T-helper 2 cell treated with Interferon-gamma antibody and Interleukin-4, amounts not matched to agents 5 μg/mL and 100 μg/mL, for 36 hours (primary cell): Measurements from ENCODE around the gene ATP12A.

Source experiments
- DNase-seq: peaks from one replicate; pipeline ENCODE4 v3.0.0; 2021; ENCODE audit warnings: low spot score
- H3K27ac Mint-ChIP-seq: one replicate; pipeline ENCODE4 v1.8.0; 2021; ENCODE audit warnings: mild to moderate bottlenecking, mixed read lengths
- H3K27me3 Mint-ChIP-seq: one replicate; pipeline ENCODE4 v1.8.0; 2021; ENCODE audit warnings: low read depth, mixed read lengths
- H3K36me3 Mint-ChIP-seq: one replicate; pipeline ENCODE4 v1.8.0; 2021; ENCODE audit warnings: low read depth, mixed read lengths
- H3K4me1 Mint-ChIP-seq: one replicate; pipeline ENCODE4 v1.8.0; 2021; ENCODE audit warnings: low read depth, mixed read lengths
- H3K4me3 Mint-ChIP-seq: one replicate; pipeline ENCODE4 v1.8.0; 2022; ENCODE audit warnings: mild to moderate bottlenecking, moderate library complexity, mixed read lengths
- H3K9me3 Mint-ChIP-seq: one replicate; pipeline ENCODE4 v1.8.0; 2021; ENCODE audit warnings: mixed read lengths

ATP12A gene

GRCh38 chr13:24740014-24740890, 60.0 kb downstream of the ATP12A start:
- Mint-ChIP-seq H3K27ac (no peak overlapping the region), H3K4me3 (no peak overlapping the region), H3K27me3 (peaks cover 16% of the 10 kb centered on the region), H3K36me3 (no peaks in the 10 kb centered on the region), H3K9me3 (no peaks in the 10 kb centered on the region), H3K4me1 (no peaks in the 10 kb centered on the region)
- DNase-seq: no peak

- Mint-ChIP-seq H3K27ac (no peak overlapping the region), H3K4me1 (no peaks in the 10 kb centered on the region), H3K36me3 (no peaks in the 10 kb centered on the region), H3K9me3 (no peaks in the 10 kb centered on the region), H3K4me3 (no peak overlapping the region), H3K27me3 (peaks cover 19% of the 10 kb centered on the region)
- no peak for DNase-seq
Observed at GRCh38 chr13:24741016-24741662, 60.9 kb downstream of the ATP12A start.

- no peak overlapping the region for H3K4me3 Mint-ChIP-seq
- DNase-seq: no peak
- no peaks in the 10 kb centered on the region for H3K4me1 Mint-ChIP-seq
- H3K27ac Mint-ChIP-seq: no peak overlapping the region
- peaks cover 26% of the 10 kb centered on the region for H3K27me3 Mint-ChIP-seq
- no peaks in the 10 kb centered on the region for H3K9me3 Mint-ChIP-seq
- H3K36me3 Mint-ChIP-seq: no peaks in the 10 kb centered on the region
Observed at GRCh38 chr13:24741791-24742190, 61.6 kb downstream of the ATP12A start.

- H3K27me3 Mint-ChIP-seq: peaks cover 31% of the 10 kb centered on the region
- no peak overlapping the region for H3K27ac Mint-ChIP-seq
- H3K9me3 Mint-ChIP-seq: no peaks in the 10 kb centered on the region
- H3K36me3 Mint-ChIP-seq: no peaks in the 10 kb centered on the region
- H3K4me3 Mint-ChIP-seq: no peak overlapping the region
- peaks cover 3% of the 10 kb centered on the region for H3K4me1 Mint-ChIP-seq
- DNase-seq: no peak
Observed at GRCh38 chr13:24742294-24742693, 62.1 kb downstream of the ATP12A start.

- H3K4me3 Mint-ChIP-seq: no peak overlapping the region
- peaks cover 5% of the 10 kb centered on the region for H3K4me1 Mint-ChIP-seq
- no peak overlapping the region for H3K27ac Mint-ChIP-seq
- H3K27me3 Mint-ChIP-seq: peaks cover 35% of the 10 kb centered on the region
- DNase-seq: no peak
- no peaks in the 10 kb centered on the region for H3K9me3 Mint-ChIP-seq
- H3K36me3 Mint-ChIP-seq: no peaks in the 10 kb centered on the region
Observed at GRCh38 chr13:24742977-24743376, 62.8 kb downstream of the ATP12A start.

- Mint-ChIP-seq H3K4me3 (no peak overlapping the region), H3K27ac (no peak overlapping the region), H3K9me3 (no peaks in the 10 kb centered on the region), H3K4me1 (peaks cover 8% of the 10 kb centered on the region), H3K36me3 (no peaks in the 10 kb centered on the region), H3K27me3 (peaks cover 47% of the 10 kb centered on the region)
- no peak for DNase-seq
Observed at GRCh38 chr13:24744247-24744646, 64.0 kb downstream of the ATP12A start.

GRCh38 chr13:24745516-24745860, 65.3 kb downstream of the ATP12A start:
- H3K36me3 Mint-ChIP-seq: no peaks in the 10 kb centered on the region
- H3K27ac Mint-ChIP-seq: no peak overlapping the region
- peaks cover 8% of the 10 kb centered on the region for H3K4me1 Mint-ChIP-seq
- H3K9me3 Mint-ChIP-seq: no peaks in the 10 kb centered on the region
- DNase-seq: no peak
- peaks cover 60% of the 10 kb centered on the region for H3K27me3 Mint-ChIP-seq
- peak overlapping the region; percentile 7 for H3K4me3 Mint-ChIP-seq

GRCh38 chr13:24745861-24746617, 65.8 kb downstream of the ATP12A start:
- peaks cover 65% of the 10 kb centered on the region for H3K27me3 Mint-ChIP-seq
- peak overlapping the region; percentile 34 for H3K4me3 Mint-ChIP-seq
- DNase-seq: no peak
- H3K9me3 Mint-ChIP-seq: no peaks in the 10 kb centered on the region
- H3K36me3 Mint-ChIP-seq: no peaks in the 10 kb centered on the region
- no peak overlapping the region for H3K27ac Mint-ChIP-seq
- peaks cover 8% of the 10 kb centered on the region for H3K4me1 Mint-ChIP-seq

- no peak overlapping the region for H3K27ac Mint-ChIP-seq
- H3K27me3 Mint-ChIP-seq: peaks cover 71% of the 10 kb centered on the region
- H3K36me3 Mint-ChIP-seq: no peaks in the 10 kb centered on the region
- no peak for DNase-seq
- H3K4me1 Mint-ChIP-seq: peaks cover 8% of the 10 kb centered on the region
- no peaks in the 10 kb centered on the region for H3K9me3 Mint-ChIP-seq
- peak overlapping the region; percentile 84 for H3K4me3 Mint-ChIP-seq
Observed at GRCh38 chr13:24746618-24747247, 66.5 kb downstream of the ATP12A start.

- Mint-ChIP-seq H3K4me3 (peak overlapping the region; percentile 84), H3K27ac (no peak overlapping the region), H3K27me3 (peaks cover 75% of the 10 kb centered on the region), H3K36me3 (no peaks in the 10 kb centered on the region), H3K4me1 (peaks cover 8% of the 10 kb centered on the region), H3K9me3 (no peaks in the 10 kb centered on the region)
- DNase-seq: peak; percentile 26
Observed at GRCh38 chr13:24747248-24748060, 67.2 kb downstream of the ATP12A start.

- Mint-ChIP-seq H3K27ac (no peak overlapping the region), H3K36me3 (no peaks in the 10 kb centered on the region), H3K9me3 (no peaks in the 10 kb centered on the region), H3K4me1 (peaks cover 8% of the 10 kb centered on the region), H3K4me3 (peak overlapping the region; percentile 65), H3K27me3 (peaks cover 75% of the 10 kb centered on the region)
- no peak for DNase-seq
Observed at GRCh38 chr13:24748061-24748400, 67.8 kb downstream of the ATP12A start.

GRCh38 chr13:24759197-24759596, 79.0 kb downstream of the ATP12A start:
- no peaks in the 10 kb centered on the region for H3K36me3 Mint-ChIP-seq
- no peak overlapping the region for H3K4me3 Mint-ChIP-seq
- H3K27ac Mint-ChIP-seq: no peak overlapping the region
- H3K27me3 Mint-ChIP-seq: peaks cover 25% of the 10 kb centered on the region
- H3K9me3 Mint-ChIP-seq: no peaks in the 10 kb centered on the region
- no peak for DNase-seq
- no peaks in the 10 kb centered on the region for H3K4me1 Mint-ChIP-seq
